Naive thymus-derived CD8-positive, alpha-beta T cell (primary cell): ENCODE data around the gene MPZL2. TPM values are rescaled to one million over a fixed set of nuclear protein-coding genes. Genes with fewer than 3 reads are reported as not detected.

ENCODE experiments used
- ATAC-seq, 2 donors: fragments of 150-1000 bp; cut with Tn5 transposase in 1 of 2; sonication (Bioruptor Pico), chemical (Tn5 transposase) in 1 of 2; 1 replicate in 1 of 2; 2 replicates in 1 of 2; pipeline ENCODE4 v1.10.0; 2021; ENCODE audit warnings: mild to moderate bottlenecking in 2 of 2, moderate library complexity in 2 of 2
- POLR2A ChIA-PET: fragments of 350-600 bp; sonication (Branson Sonifier 250); formaldehyde crosslinking; loops from one replicate; lab custom pipeline; 2021; ENCODE audit warnings: antibody characterized with exemption; lab: Charles Lee
- DNase-seq, 10 donors: peaks; one replicate each; pipeline versions ENCODE4 v3.0.0 to v3.0.0-alpha.2; 2020 to 2022
- H3K27ac Mint-ChIP-seq, 10 donors: one replicate each; pipeline ENCODE4 v1.8.0; 2020 to 2022; ENCODE audit warnings: mild to moderate bottlenecking in 10 of 10, mixed read lengths in 10 of 10, moderate library complexity in 4 of 10, inconsistent platforms in 1 of 10
- H3K27me3 Mint-ChIP-seq, 5 donors: one replicate each; pipeline ENCODE4 v1.8.0; 2021 to 2022; ENCODE audit warnings: mixed read lengths in 5 of 5
- H3K36me3 Mint-ChIP-seq, 3 donors: one replicate each; pipeline ENCODE4 v1.8.0; 2020 to 2022; ENCODE audit warnings: mixed read lengths in 3 of 3, mild to moderate bottlenecking in 2 of 3, inconsistent platforms in 1 of 3
- H3K4me1 Mint-ChIP-seq, 4 donors: one replicate each; pipeline ENCODE4 v1.8.0; 2021 to 2022; ENCODE audit warnings: mixed read lengths in 4 of 4
- H3K4me3 Mint-ChIP-seq, 10 donors: one replicate each; pipeline ENCODE4 v1.8.0; 2020 to 2022; ENCODE audit warnings: mild to moderate bottlenecking in 10 of 10, mixed read lengths in 10 of 10, moderate library complexity in 6 of 10, inconsistent platforms in 1 of 10
- H3K9me3 Mint-ChIP-seq, 9 donors: one replicate each; pipeline ENCODE4 v1.8.0; 2020 to 2022; ENCODE audit warnings: mixed read lengths in 9 of 9, mild to moderate bottlenecking in 3 of 9, inconsistent platforms in 1 of 9, moderate library complexity in 1 of 9
- polyA plus RNA-seq, 3 donors: library from polyadenylated mRNA; unstranded; fragments of 300-500 nt; fragmentation: Illumina TruSeq; gene quantifications; one replicate each; pipeline ENCODE4 v1.2.3, GENCODE V29; 2021
- total RNA-seq, 8 experiments: library from RNA in 2 of 8; stranded (reverse) in 2 of 8; gene quantifications; one replicate each; pipeline ENCODE4 v1.2.3 and lab custom pipeline; 2021 to 2026

Gene MPZL2
- total and polyA plus RNA-seq, 5 experiments from 2014 or later = 0.94 to 3.1 (median 2.8) TPM

DNA sequence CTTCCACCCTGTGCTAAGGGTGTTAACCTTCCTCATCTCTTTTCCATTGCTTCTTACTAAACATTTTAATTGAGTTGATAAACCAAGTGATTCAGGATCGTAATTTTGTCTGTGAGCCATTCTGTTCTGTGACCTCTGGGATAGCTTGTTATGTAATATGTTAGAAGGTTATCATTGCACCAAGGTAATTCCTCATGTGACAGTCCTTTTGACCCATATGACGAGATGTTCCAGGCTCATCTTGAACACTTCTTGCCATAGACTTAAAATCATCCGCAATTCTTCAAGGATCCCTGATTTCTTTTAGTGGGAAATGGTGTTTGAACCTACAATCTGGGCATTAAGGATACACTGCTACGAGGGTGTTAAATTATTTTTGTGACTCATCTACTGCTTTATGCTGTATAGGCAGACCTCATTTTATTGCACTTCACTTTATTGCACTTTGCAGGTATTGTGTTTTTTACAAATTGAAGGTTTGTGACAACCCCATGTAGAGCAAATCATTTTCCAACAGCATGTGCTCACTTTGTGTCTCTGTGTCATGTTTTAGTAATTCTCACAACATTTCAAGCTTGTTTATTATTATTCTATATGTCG, 19.0 kb upstream of the MPZL2 start:
- POLR2A ChIA-PET = interaction anchor here (0.6 to 1.7 kb wide), 3 partner anchors 43 to 84 kb away, joined by 3 to 9 read pairs (median 3); partner anchors contain the start of gene JAML
- H3K4me3 Mint-ChIP-seq = peak overlapping the region in 3 of 10 donors; percentile 28 to 62 (median 31)

DNA sequence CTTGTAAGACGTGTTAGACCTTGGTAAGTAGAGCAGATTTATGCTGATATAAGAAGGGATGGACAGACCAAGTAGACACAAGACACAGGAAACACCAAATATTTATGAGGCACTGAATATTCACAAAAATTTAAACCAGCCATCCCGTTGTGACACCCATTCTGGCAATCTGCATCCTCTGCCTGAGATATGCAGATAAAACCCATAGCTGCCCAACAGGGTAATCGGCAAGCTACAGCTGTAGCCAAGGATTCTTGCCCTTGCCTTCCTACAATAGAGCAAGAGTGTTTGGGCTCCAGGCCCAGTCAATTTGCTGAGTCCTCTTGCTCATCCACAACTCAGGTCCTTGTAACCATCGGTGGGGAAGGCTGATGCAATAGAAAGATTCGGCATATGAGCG, 18.5 kb upstream of the MPZL2 start:
- POLR2A ChIA-PET = interaction anchor here (1.7 kb wide), 1 partner anchor 84 kb away, joined by 9 read pairs; no protein-coding TSS in a partner anchor
- H3K9me3 Mint-ChIP-seq = no peaks in the 10 kb centered on the region
- H3K27ac Mint-ChIP-seq = peak overlapping the region in 4 of 10 donors; percentile 42 to 95 (median 71)
- H3K36me3 Mint-ChIP-seq = no peaks in the 10 kb centered on the region
- H3K4me1 Mint-ChIP-seq = peaks cover 8 to 27% (median 19%) of the 10 kb centered on the region in 4 donors
- H3K4me3 Mint-ChIP-seq = no peak overlapping the region
- no peak for ATAC-seq
- no peaks in the 10 kb centered on the region for H3K27me3 Mint-ChIP-seq
- no peak for DNase-seq

More for the DNA sequence above, 19.0 kb upstream of the MPZL2 start:
- H3K36me3 Mint-ChIP-seq = no peaks in the 10 kb centered on the region
- no peak for ATAC-seq
- no peaks in the 10 kb centered on the region for H3K27me3 Mint-ChIP-seq
- DNase-seq = no peak
- peaks cover 8 to 27% (median 19%) of the 10 kb centered on the region in 4 donors for H3K4me1 Mint-ChIP-seq
- no peaks in the 10 kb centered on the region for H3K9me3 Mint-ChIP-seq
- peak overlapping the region in 7 of 10 donors; percentile 53 to 95 (median 84) for H3K27ac Mint-ChIP-seq

DNA sequence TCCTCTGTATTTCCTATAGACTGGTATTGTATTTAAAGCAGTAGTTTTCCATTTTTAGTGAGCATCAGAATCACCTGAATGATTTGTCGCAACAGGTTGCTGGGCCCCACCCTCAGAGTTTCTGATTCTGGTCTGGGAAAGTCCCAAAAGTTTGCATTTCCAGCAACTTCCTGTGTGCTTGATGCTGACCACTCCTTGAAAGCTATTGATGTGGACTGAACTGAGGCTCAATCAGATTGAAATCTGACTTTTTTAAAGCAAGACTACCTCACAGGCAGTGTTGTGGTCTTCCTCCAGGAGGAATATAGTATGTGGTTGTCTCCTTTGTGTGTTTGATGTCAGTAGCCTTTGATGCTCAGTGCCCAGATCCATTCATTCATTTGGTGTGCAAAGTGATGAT, 17.2 kb upstream of the MPZL2 start:
- POLR2A ChIA-PET = interaction anchor here (0.7 kb wide), 1 partner anchor 156 kb away, joined by 4 read pairs; no protein-coding TSS in a partner anchor
- H3K27me3 Mint-ChIP-seq = no peaks in the 10 kb centered on the region
- peaks cover 11 to 30% (median 25%) of the 10 kb centered on the region in 4 donors for H3K4me1 Mint-ChIP-seq
- H3K4me3 Mint-ChIP-seq = no peak overlapping the region
- H3K9me3 Mint-ChIP-seq = no peaks in the 10 kb centered on the region
- no peak for DNase-seq
- H3K27ac Mint-ChIP-seq = peak overlapping the region in 1 of 10 donors; percentile 53
- ATAC-seq = peak; percentile 14 to 49
- H3K36me3 Mint-ChIP-seq = no peaks in the 10 kb centered on the region

DNA sequence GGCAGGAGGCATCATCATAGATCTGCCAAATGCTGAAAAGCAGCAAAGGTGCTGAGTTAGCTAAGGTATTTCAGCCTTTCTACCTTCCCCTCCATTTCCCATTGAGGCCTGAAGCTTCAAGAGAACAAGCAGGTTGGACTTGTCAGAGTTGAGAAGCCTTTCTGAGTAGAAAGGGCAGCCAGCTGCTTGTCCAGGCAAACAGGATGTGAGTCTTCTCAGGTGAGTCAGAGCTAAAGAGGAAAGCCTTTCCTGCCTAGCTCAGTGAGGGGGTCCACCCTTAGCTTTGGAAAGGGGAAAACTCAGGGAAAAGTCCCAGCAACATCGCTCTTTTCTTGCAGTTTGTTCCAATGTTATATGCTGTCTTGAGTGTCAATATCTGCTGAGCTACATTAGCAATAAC, 13.2 kb upstream of the MPZL2 start:
- no peak for DNase-seq
- H3K9me3 Mint-ChIP-seq = no peaks in the 10 kb centered on the region
- H3K36me3 Mint-ChIP-seq = no peaks in the 10 kb centered on the region
- ATAC-seq = peak in 1 of 2 donors; percentile 41
- POLR2A ChIA-PET = interaction anchor here (0.6 to 0.7 kb wide), 2 partner anchors 82 to 825 kb away, joined by 3 read pairs; partner anchors contain the start of gene UBE4A
- H3K4me3 Mint-ChIP-seq = no peak overlapping the region
- peaks cover 0 to 2% (median 0%) of the 10 kb centered on the region in 5 donors for H3K27me3 Mint-ChIP-seq
- peaks cover 6 to 31% (median 24%) of the 10 kb centered on the region in 4 donors for H3K4me1 Mint-ChIP-seq
- H3K27ac Mint-ChIP-seq = peak overlapping the region in 2 of 10 donors; percentile 51 to 53

DNA sequence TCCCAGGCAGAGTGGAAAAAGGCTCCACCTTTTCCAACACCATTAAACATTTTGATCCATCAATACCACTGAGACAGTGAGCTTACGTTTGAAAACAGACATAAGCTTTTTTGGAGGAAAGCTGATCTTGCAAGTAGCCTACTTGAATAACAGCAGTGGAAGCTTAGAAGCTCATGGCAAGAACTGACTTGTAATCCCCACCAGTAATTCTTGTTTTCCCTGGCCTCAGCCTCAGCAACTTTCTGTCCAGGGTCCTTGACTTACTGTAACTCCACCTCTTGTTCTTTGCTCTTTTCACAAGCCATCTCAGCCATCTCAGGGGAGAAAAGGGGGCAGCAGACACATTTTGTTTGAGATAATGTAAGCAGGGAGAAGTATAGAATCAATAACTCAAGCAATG, 12.3 kb upstream of the MPZL2 start:
- POLR2A ChIA-PET = no interaction called here
- ATAC-seq (no peak), DNase-seq (no peak)
- Mint-ChIP-seq H3K4me1 (peaks cover 6 to 27% (median 21%) of the 10 kb centered on the region in 4 donors), H3K9me3 (no peaks in the 10 kb centered on the region), H3K36me3 (no peaks in the 10 kb centered on the region), H3K27me3 (peaks cover 0 to 2% (median 0%) of the 10 kb centered on the region in 5 donors), H3K4me3 (no peak overlapping the region), H3K27ac (peak overlapping the region in 3 of 10 donors; percentile 2 to 36 (median 16))

DNA sequence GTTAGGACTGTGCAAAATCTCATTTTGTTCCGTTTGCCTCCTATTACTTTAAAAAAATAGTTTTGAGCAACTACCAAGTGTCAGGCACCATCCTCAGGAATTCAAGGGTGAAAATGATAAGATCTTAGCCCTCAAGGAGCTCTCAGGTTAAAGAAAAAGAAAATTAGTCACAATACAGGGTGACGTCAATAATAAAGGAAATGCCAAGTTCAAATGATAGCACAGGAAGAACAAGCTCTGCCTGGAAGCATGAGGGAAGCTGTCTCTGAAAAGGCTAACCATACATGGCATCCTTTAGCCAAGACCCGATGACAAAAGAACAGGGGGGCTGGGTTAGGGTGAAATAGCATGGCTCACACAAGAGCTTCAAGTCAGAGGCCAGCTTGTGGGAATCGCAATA, 11.1 kb upstream of the MPZL2 start:
- Mint-ChIP-seq H3K27me3 (peaks cover 0 to 2% (median 0%) of the 10 kb centered on the region in 5 donors), H3K27ac (peak overlapping the region in 3 of 10 donors; percentile 10 to 77 (median 26)), H3K4me3 (no peak overlapping the region), H3K9me3 (no peaks in the 10 kb centered on the region), H3K36me3 (no peaks in the 10 kb centered on the region), H3K4me1 (peaks cover 6 to 21% (median 17%) of the 10 kb centered on the region in 4 donors)
- ATAC-seq = peak; percentile 41 to 71
- no peak for DNase-seq
- POLR2A ChIA-PET = interaction anchor here (0.9 to 1.0 kb wide), 2 partner anchors 23 to 48 kb away, joined by 3 to 4 read pairs; no protein-coding TSS in a partner anchor

DNA sequence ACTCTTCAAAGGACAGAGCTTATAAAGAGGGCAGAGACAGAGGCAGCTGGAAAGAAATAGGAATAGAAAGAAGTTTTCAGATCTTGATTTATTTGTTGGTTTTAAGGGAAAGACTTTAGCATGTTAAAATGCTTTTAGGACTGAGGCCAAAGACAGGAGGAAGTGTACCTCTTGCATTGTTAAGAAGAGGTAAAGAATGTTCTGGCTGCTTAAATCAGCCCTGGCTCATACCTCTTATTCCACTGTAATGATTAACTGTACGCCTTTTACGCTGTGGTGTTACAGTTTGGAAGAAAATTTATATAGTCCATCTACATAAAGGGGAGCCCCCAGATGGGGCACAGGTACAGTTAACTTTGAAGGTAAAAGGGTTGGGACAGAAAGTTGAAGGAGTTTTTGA, 10.1 kb upstream of the MPZL2 start:
- POLR2A ChIA-PET = no interaction called here
- H3K4me3 Mint-ChIP-seq = no peak overlapping the region

DNA sequence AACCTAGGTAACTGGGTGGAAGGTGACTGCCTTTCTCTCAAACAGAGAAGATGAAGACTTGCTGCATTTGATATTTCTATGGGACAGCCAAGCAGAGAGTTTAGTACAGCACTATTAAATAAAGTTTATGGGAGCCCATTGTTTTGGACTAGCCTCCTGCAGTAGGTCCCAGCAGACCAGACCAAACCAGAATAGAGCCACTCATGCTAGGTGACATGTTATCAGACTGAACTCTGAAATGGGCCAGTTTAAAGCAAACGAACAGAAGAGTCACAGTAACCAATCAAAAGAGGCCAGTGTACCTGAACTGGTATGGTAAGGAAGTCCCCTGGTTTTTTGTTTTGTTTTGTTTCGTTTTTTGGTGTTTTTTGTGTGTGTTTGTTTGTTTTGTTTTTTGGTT, 7.9 kb upstream of the MPZL2 start:
- POLR2A ChIA-PET = interaction anchor here (0.7 kb wide), 1 partner anchor 8 kb away, joined by 3 read pairs; no protein-coding TSS in a partner anchor
- no peak overlapping the region for H3K27ac Mint-ChIP-seq
- H3K27me3 Mint-ChIP-seq = peaks cover 0 to 8% (median 0%) of the 10 kb centered on the region in 5 donors
- no peaks in the 10 kb centered on the region for H3K36me3 Mint-ChIP-seq
- DNase-seq (no peak), ATAC-seq (no peak)
- no peak overlapping the region for H3K4me3 Mint-ChIP-seq
- H3K4me1 Mint-ChIP-seq = peaks cover 6 to 21% (median 11%) of the 10 kb centered on the region in 4 donors
- no peaks in the 10 kb centered on the region for H3K9me3 Mint-ChIP-seq

More for the DNA sequence above, 10.1 kb upstream of the MPZL2 start:
- peaks cover 0 to 8% (median 0%) of the 10 kb centered on the region in 5 donors for H3K27me3 Mint-ChIP-seq
- DNase-seq = no peak
- no peaks in the 10 kb centered on the region for H3K36me3 Mint-ChIP-seq
- no peaks in the 10 kb centered on the region for H3K9me3 Mint-ChIP-seq
- peak overlapping the region in 2 of 10 donors; percentile 26 to 44 for H3K27ac Mint-ChIP-seq
- H3K4me1 Mint-ChIP-seq = peaks cover 6 to 21% (median 16%) of the 10 kb centered on the region in 4 donors
- ATAC-seq = no peak

DNA sequence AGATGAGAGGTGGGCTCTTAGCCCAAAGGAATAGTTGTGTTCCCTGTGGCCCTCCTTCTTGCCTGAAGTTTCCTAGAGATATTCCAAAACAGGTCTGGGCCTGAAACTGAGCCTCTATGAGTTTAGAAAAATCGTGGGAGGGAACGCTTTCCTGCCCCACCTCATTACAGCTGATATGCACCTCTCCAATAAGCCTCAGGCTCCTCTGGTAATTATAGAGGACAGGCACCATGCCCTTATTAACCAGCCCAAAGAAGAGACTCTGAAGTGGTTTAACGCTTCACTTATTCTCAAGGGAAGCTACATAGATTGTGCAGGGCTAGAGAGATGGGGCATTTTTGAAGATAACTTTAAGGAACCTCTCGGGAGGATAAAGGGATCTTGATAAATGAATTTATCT, 3.4 kb upstream of the MPZL2 start:
- no peak for DNase-seq
- Mint-ChIP-seq H3K27ac (peak overlapping the region in 1 of 10 donors; percentile 9), H3K36me3 (no peaks in the 10 kb centered on the region), H3K9me3 (no peaks in the 10 kb centered on the region), H3K27me3 (peaks cover 0 to 12% (median 0%) of the 10 kb centered on the region in 5 donors), H3K4me1 (peaks cover 16 to 31% (median 26%) of the 10 kb centered on the region in 4 donors), H3K4me3 (no peak overlapping the region)
- POLR2A ChIA-PET = interaction anchor here (0.6 kb wide), 1 partner anchor 302 kb away, joined by 3 read pairs; no protein-coding TSS in a partner anchor
- no peak for ATAC-seq

DNA sequence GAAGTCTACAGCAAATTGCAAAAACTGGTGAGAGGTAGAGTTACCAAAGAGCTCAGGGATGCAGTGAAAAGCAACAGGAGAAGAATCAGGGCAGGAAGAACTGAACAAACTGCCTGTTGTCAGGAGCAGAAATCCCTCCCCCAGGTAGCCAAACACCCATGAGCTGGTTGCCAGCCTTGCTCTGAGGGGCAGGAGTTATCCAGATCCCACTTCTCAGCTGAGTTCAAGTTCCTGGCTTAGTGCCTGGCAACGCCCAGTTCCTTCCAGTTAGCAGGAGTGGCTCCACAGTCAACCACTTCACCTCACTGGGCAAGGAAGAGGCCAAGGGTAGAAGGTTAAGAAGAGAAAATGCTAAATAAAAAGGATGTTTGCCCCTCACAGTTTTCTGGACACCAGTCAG, 1.9 kb upstream of the MPZL2 start:
- peaks cover 0 to 12% (median 0%) of the 10 kb centered on the region in 5 donors for H3K27me3 Mint-ChIP-seq
- H3K4me3 Mint-ChIP-seq = no peak overlapping the region
- H3K9me3 Mint-ChIP-seq = no peaks in the 10 kb centered on the region
- POLR2A ChIA-PET = no interaction called here
- H3K4me1 Mint-ChIP-seq = peaks cover 20 to 44% (median 37%) of the 10 kb centered on the region in 4 donors
- no peak for DNase-seq
- H3K27ac Mint-ChIP-seq = peak overlapping the region in 7 of 10 donors; percentile 10 to 92 (median 56)
- no peak for ATAC-seq
- no peaks in the 10 kb centered on the region for H3K36me3 Mint-ChIP-seq

DNA sequence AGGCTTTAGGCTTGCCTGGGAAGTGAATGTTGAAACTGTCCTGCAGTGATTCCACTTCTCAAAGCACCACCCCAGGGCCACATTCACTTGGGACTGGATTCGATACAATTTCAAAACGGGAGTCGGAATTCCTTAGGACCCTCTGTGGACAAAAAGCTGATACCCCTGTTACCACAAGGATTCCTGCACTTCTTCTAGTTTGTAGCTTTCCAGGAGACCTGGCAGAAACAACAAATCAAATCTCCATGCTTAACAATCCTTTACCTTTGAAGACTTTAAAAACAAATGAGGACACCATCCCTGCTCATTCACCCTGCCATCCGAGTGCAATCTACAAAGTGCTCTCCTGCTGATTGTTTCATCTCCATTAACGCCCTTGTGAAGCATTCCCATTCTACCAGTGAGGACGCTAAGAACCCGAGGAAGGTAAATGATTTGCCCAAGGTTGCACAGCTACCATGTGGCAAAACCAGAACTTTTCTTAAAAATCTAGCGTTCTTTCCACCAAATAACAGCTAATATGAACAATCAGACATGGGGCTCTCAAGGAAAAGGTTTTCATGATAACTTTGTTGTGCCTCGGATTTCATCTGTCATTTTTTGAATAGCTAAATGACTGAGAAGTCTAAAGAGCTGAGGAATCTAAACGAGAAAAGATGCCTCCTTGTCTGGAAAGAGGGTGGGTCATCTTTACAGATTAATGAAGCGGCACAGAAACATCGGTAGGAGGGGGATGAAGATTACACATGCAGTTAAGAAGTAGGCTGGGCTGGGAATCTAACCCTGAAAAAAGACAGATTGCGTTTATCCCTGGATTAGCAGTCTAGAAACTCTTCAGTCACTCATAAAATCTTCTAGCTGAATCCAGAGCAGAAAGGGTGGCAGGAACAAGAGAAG, 720 bp upstream of the MPZL2 start:
- H3K27me3 Mint-ChIP-seq = peaks cover 0 to 11% (median 0%) of the 10 kb centered on the region in 5 donors
- DNase-seq = no peak
- H3K36me3 Mint-ChIP-seq = no peaks in the 10 kb centered on the region
- peaks cover 25 to 56% (median 48%) of the 10 kb centered on the region in 4 donors for H3K4me1 Mint-ChIP-seq
- H3K27ac Mint-ChIP-seq = peak overlapping the region in 9 of 10 donors; percentile 2 to 95 (median 86)
- POLR2A ChIA-PET = interaction anchor here (0.5 to 1.4 kb wide), 7 partner anchors 7 to 66 kb away, joined by 3 to 5 read pairs (median 3); partner anchors contain the start of genes JAML and MPZL3
- no peak for ATAC-seq
- H3K9me3 Mint-ChIP-seq = no peaks in the 10 kb centered on the region
- peak overlapping the region; percentile 85 to 92 (median 88) for H3K4me3 Mint-ChIP-seq

DNA sequence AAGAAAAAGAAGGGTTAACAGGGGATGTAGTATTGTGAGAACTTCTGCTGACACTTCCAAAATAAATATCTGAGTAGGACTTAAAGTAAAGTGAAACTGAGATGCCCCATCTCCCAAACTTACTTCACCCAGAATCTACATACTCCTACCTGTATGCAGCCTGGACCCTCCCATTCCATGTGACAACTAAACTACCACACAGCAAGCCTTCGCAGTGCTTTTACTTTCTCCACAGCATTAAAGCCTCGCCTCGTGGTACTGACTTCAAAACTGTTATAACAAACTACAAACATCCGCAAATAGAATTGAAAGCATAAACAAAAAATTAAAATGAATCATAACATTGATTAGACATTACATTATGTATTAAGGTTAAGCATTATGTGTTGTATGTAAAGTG, 985 bp downstream of the MPZL2 start:
- H3K36me3 Mint-ChIP-seq = peaks cover 0 to 7% (median 0%) of the 10 kb centered on the region in 3 donors
- peaks cover 26 to 62% (median 53%) of the 10 kb centered on the region in 4 donors for H3K4me1 Mint-ChIP-seq
- H3K27me3 Mint-ChIP-seq = peaks cover 0 to 6% (median 0%) of the 10 kb centered on the region in 5 donors
- no peak for ATAC-seq
- H3K4me3 Mint-ChIP-seq = peak overlapping the region; percentile 66 to 91 (median 88)
- H3K27ac Mint-ChIP-seq = peak overlapping the region in 6 of 10 donors; percentile 62 to 95 (median 89)
- H3K9me3 Mint-ChIP-seq = no peaks in the 10 kb centered on the region
- DNase-seq = no peak
- POLR2A ChIA-PET = interaction anchor here (0.6 to 1.2 kb wide), 2 partner anchors 8 to 24 kb away, joined by 3 to 4 read pairs; no protein-coding TSS in a partner anchor
